ENCODE measurements around the gene PSMD3.
A peak's percentile ranks its signal among the peaks of the same experiment; 100 is the strongest.
"Not testable (repeated sequence)": the region's sequence is repeated elsewhere in the genome, so short reads cannot be mapped to it uniquely, and the experiment has no call there.

The PSMD3 gene

DNA sequence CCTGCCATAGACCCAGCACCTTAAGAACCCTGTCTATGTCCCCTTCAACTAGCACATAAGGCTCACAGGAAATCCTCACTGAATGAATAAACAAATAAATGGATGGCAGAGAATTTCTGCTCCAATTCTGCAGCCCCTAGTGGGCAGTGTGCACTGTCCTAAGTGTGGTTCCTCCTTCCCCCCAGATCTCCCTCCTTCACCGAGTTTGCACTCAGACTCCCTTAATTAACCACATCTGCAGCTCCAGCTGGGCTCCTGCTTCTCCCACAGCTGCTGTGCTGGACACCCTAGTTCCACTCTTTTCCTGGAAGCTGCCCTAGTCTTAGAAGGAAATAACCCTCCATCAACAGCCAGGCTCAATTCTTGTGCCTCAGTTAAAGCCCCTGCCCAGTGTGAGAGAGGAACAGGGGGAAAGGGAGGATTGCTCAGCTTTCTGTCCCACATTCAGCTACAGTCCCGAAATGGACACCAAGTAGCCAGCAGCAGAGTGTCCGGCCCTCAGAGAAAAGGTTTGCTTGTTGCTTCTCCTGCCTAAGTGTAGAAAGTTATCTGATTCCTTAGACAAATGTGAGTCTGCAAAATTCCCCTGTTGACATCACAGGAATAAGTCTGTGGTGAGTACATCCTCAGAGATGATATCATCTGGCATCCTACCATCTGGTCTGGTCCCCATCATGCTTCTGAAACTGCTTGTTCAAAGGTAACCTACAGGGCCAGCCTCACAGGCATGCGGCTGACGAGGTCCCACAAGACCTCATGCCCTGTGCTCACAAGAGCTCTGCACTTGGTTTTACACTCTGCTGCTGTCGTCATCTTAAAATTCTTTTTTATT is 40.8 kb upstream of the PSMD3 start:
- TF ChIP-seq, protein P1, sequence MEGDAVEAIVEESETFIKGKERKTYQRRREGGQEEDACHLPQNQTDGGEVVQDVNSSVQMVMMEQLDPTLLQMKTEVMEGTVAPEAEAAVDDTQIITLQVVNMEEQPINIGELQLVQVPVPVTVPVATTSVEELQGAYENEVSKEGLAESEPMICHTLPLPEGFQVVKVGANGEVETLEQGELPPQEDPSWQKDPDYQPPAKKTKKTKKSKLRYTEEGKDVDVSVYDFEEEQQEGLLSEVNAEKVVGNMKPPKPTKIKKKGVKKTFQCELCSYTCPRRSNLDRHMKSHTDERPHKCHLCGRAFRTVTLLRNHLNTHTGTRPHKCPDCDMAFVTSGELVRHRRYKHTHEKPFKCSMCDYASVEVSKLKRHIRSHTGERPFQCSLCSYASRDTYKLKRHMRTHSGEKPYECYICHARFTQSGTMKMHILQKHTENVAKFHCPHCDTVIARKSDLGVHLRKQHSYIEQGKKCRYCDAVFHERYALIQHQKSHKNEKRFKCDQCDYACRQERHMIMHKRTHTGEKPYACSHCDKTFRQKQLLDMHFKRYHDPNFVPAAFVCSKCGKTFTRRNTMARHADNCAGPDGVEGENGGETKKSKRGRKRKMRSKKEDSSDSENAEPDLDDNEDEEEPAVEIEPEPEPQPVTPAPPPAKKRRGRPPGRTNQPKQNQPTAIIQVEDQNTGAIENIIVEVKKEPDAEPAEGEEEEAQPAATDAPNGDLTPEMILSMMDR (IDR thresholded peaks at IDR 0.05; ENCODE audit: low read depth, low read length): peak; percentile 74

DNA sequence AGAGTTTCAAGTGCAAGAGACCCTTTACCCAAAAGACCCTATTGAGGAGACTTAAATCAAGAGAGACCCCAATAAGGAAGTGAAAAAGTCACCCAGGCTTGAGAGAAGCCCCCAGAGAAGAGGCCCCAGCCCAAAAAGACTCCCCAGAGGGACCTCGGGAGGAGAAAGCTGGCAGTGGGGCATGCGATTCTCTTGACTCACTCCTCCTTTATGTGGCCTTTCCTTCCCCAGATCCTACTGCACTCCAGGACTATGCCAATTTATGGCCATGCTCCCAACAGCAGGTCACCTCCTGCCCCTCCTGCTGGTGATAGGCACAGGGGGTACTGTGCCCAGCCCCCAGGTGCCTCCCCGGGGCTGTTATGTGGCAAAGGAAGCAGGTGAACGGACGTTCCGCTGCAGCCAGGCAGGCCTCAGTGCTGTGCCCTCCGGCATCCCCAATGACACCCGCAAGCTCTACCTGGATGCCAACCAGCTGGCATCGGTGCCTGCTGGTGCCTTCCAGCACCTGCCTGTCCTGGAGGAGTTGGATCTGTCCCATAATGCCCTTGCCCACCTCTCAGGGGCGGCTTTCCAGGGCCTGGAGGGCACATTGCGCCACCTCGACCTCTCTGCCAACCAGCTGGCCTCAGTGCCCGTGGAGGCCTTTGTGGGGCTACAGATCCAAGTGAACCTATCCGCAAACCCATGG is 36.8 kb upstream of the PSMD3 start:
- TF ChIP-seq, protein P1 (IDR thresholded peaks at IDR 0.05; ENCODE audit: low read depth, low read length): no peak
- no peak for DNase-seq (ENCODE audit: extremely low read depth, low read depth)

More for the DNA sequence above, 40.8 kb upstream of the PSMD3 start:
- DNase-seq (ENCODE audit: extremely low read depth, low read depth): no peak

DNA sequence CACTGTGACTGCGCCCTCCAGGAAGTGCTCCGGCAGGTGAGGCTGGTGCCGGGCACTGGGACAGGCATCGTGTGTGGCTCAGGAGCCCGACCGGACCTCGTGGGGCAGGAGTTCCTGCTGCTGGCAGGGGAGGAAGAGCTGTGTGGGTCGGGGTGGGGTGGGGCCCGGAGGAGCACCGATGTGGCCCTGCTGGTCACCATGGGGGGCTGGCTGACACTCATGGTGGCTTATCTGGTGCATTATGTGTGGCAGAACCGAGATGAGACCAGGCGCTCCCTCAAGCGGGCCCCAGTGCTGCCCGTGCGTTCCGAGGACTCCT is 36.3 kb upstream of the PSMD3 start:
- no peak for DNase-seq (ENCODE audit: extremely low read depth, low read depth)
- TF ChIP-seq, protein P1 (IDR thresholded peaks at IDR 0.05; ENCODE audit: low read depth, low read length): no peak

DNA sequence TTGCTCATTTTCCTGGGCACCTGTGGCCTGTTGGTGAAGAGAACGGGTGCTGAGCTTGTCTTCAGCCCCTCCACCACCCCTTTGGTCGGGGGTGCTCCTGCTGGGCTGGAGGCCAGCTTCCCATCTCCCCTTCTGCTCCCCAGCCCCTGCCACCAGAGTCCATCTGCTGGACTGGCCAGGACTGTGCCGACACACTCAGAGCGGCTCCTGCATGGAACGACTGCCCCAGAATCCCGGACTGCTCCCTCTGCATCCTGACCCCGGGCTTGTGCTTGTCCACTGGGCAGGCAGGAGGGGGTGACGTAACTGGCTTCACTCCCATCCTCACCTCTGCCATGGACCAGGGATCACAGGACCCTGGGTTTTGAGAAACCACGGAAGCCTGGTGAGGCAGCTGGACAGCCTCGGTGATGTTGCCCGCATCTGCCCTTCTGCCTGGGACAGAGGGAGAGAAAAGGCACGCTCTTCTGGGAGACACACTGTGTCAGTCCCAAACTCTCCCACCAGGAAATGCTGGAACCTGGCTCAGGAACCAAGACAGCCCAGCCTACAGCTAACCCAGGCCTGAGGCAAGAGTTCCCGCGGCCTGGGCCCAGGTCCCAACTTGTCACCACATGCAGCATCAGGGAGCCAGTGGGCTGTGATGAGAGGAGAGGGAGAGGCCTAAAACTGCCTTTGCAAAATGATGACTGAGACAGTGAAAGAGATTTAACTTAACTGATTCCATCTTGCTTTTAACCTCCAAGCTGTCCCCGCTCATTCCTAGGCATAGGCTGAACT is 33.9 kb upstream of the PSMD3 start:
- TF ChIP-seq, protein P1 (IDR thresholded peaks at IDR 0.05; ENCODE audit: low read depth, low read length): no peak
- no peak for DNase-seq (ENCODE audit: extremely low read depth, low read depth)

DNA sequence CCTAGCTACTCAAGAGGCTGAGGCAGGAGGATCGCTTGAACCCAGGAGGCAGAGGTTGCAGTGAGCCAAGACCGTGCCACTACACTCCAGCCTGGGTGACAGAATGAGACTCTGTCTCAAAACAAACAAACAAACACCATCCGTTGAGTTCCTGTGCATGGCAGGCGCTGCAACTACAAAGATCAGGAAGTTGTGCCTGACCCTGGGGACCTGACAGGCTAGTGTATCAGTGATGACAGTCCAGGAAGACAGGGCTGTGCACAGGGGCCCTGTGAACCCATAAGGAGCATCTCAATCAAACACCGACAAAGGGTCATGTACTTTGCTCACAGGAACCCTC is 32.1 kb upstream of the PSMD3 start:
- DNase-seq (ENCODE audit: extremely low read depth, low read depth): not testable (repeated sequence)

DNA sequence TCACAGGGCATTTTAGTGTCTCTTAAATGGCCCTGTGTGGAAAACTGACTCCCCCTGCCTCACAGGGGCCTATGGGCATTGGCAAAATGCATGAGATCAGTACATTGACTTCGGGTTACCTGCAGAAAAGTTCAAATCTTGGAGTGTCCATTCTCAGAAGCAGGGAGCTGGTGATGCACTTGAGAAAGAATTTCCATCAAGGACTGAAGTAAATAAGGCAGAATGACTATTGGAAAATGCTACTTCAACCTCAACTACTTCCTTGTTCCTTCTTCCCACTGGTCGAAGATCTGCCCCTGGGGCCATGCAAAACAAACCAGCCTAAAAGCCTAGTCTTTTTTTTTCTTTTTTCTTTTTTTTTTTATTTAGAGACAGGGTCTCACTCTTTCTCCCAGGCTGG is 31.6 kb upstream of the PSMD3 start:
- TF ChIP-seq, protein P1 (IDR thresholded peaks at IDR 0.05; ENCODE audit: low read depth, low read length): no peak
- no peak for DNase-seq (ENCODE audit: extremely low read depth, low read depth)

DNA sequence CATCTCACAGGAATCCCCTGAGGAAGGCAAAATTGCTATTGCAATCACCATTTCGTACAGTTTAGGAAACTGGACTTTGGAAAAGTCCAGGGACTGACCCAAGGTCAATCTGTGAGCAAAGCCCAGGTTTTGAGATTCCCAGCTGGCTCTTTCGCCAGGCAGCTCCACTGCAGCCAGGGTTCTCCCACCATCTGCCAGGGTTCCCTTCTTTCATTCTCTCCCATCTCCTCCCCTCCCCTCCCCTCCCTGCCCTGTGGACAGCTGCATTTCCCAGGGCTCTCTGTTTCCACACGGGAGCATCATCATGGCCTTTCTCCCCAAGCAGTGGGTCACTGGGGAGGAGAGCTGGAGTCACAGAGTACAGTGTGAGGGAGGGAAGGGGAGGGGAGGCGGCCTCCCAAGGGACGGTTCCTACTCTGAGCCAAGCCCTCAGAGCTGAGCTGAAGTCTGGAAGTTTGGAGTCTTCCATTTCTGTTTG is 29.7 kb upstream of the PSMD3 start:
- no peak for DNase-seq (ENCODE audit: extremely low read depth, low read depth)

More for the DNA sequence above, 29.7 kb upstream of the PSMD3 start:
- TF ChIP-seq, protein P1 (IDR thresholded peaks at IDR 0.05; ENCODE audit: low read depth, low read length): no peak

Measured in AG09319 (cell line).